Mucosa of descending colon (tissue), 3 donors: ENCODE measurements around the gene ECSCR. TPM values are rescaled to one million over a fixed set of nuclear protein-coding genes. Genes with fewer than 3 reads are reported as not detected.
"Not testable (repeated sequence)": the region's sequence is repeated elsewhere in the genome, so short reads cannot be mapped to it uniquely, and the experiment has no call there.

ENCODE experiments used
- ATAC-seq: fragments of 200-7000 bp; cut with Tn5 transposase; one replicate; pipeline ENCODE4 v1.9.1; 2020; ENCODE audit warnings: mild to moderate bottlenecking, moderate library complexity
- DNase-seq, 3 donors: peaks; one replicate each; pipeline ENCODE4 v3.0.0-alpha.2; 2020
- H3K36me3 ChIP-seq: fragments of 200-600 bp; one replicate; pipeline ENCODE4 v1.8.0; 2021; ENCODE audit warnings: low read depth, mild to moderate bottlenecking
- H3K4me1 ChIP-seq: fragments of 200-600 bp; one replicate; pipeline ENCODE4 v1.8.0; 2021; ENCODE audit warnings: low read depth, mild to moderate bottlenecking
- H3K4me3 ChIP-seq: fragments of 200-600 bp; one replicate; pipeline ENCODE4 v1.8.0; 2021; ENCODE audit warnings: mild to moderate bottlenecking
- H3K9me3 ChIP-seq: fragments of 200-600 bp; one replicate; pipeline ENCODE4 v1.8.0; 2021; ENCODE audit warnings: mild to moderate bottlenecking
- intact Hi-C, 2 donors: fragments of 100-400 bp; cut with DNase I in 1 of 2; cut with micrococcal nuclease in 1 of 2; formaldehyde crosslinking; loops; one replicate each; pipeline versions ENCODE4 v1.11.0 to v1.11.1; 2022; cut with DNase I, micrococcal nuclease
- total RNA-seq, 3 donors: library from RNA; stranded (reverse); fragmentation: NEBNext Ultra II Directional in 2 of 3; extraction: Animal tissue kit (Norgen Biotek cat#: 25700) in 2 of 3; gene quantifications; one replicate each; pipeline versions ENCODE4 v1.2.1 to v1.2.4, GENCODE V29; 2021 to 2023
- TF ChIP-seq, protein P1 (sequence below): fragments of 200-600 bp; IDR thresholded peaks from one replicate; pipeline ENCODE4 v1.8.0; 2022; ENCODE audit warnings: antibody characterized with exemption, mild to moderate bottlenecking
- donor health status: DM: no; HTN: no; CAD: no; lungs with moderate emphysema.
- donor health status: DM: no; HTN: no; CAD: no.
- donor health status: DM: no; HTN: yes; CAD: no.

The ECSCR gene
- total RNA-seq, 3 donors from 2014 or later = 3.4 to 8.5 (median 7.9) TPM

DNA sequence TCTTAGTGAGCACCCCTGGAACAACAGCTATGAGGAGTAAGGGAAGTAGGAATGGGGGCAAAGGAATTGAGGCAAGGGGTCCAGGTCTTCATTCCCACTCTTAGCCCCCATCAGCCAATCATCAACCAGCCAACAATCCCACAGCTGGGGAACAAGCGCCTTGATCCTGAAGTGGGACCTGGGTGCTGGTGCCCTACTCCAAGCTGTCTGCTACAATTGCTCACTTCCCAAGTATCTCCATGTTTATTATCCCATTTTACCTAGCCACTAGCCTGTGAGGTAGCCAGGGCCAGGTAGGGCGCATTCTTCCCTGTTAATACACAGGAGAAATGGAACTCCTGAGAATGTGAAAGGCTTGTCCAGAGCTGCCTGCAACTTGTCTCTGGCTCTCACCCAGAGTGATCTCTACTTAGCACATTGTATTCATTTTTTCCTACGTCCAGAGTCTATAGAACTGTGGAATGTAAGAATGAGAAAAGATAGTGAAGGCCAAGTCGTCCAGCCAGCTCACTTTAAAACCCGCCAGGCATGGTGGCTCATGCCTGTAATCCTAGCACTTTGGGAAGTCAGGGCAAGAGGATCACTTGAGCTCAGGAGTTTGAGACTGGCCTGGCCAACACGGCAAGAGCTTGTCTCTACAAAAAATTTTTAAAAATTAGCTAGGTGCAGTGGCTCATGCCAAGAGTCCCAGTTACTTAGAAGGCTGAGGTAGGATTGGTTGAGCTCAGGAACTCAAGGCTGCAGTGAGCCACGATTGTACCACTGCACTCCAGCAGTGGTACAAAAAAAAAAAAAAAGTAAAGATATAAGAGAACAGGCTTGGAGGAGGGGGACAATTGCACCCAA lies 17.0 kb downstream of the ECSCR start:
- ATAC-seq = no peak
- no peak for DNase-seq
- H3K9me3 ChIP-seq = no peaks in the 10 kb centered on the region
- H3K4me3 ChIP-seq = no peak overlapping the region
- no peaks in the 10 kb centered on the region for H3K4me1 ChIP-seq
- intact Hi-C loops = no loop called here
- H3K36me3 ChIP-seq = no peaks in the 10 kb centered on the region
- TF ChIP-seq, protein P1, sequence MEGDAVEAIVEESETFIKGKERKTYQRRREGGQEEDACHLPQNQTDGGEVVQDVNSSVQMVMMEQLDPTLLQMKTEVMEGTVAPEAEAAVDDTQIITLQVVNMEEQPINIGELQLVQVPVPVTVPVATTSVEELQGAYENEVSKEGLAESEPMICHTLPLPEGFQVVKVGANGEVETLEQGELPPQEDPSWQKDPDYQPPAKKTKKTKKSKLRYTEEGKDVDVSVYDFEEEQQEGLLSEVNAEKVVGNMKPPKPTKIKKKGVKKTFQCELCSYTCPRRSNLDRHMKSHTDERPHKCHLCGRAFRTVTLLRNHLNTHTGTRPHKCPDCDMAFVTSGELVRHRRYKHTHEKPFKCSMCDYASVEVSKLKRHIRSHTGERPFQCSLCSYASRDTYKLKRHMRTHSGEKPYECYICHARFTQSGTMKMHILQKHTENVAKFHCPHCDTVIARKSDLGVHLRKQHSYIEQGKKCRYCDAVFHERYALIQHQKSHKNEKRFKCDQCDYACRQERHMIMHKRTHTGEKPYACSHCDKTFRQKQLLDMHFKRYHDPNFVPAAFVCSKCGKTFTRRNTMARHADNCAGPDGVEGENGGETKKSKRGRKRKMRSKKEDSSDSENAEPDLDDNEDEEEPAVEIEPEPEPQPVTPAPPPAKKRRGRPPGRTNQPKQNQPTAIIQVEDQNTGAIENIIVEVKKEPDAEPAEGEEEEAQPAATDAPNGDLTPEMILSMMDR = no peak

DNA sequence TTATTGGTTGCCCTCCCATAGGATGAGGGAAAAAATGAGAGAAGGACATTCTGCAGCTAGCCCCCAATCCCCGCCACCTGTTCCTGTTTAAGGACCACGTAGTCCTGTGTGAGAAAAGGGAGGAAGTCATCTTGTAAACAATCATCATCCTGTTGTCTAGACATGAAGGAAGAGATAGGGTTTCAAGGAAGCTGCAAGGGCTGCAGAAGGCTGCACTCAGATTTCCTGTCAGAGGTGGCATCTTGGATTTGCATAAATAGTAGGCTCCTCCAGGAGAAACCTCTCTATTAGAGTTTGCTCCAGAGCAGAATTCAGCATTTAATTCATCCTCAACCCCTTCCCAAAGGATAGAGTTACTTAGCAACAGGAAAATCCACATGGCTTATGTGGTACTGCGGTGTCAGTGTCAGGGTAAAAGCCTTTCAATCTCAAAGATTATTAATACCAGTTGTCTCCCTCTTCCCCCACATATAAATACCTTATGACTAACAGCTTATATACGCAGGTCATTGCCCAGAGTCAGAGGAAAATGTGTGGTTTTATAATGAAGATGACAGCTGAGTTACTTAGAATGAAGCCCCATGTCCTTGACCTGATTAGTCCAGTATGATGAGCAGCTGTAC lies 18.6 kb downstream of the ECSCR start:
- no peak for DNase-seq

DNA sequence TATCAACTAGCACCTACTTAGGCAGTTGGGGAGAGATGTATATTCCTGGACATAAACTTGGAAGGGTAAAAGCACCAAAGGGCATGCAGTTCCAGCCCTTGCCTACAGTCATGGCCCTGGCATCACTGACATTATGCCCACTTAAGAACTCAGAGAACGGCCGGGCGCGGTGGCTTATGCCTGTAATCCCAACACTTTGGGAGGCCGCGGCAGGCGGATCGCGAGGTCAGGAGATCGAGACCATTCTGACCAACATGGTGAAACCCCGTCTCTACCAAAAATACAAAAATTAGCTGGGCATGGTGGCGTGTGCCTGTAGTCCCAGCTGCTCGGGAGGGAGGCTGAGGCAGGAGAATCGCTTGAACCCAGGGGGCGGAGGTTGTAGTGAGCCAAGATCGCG lies 22.1 kb downstream of the ECSCR start:
- H3K4me3 ChIP-seq, H3K9me3 ChIP-seq, intact Hi-C loops, H3K36me3 ChIP-seq, ATAC-seq, DNase-seq, H3K4me1 ChIP-seq: not testable (repeated sequence)

More for the DNA sequence above, 18.6 kb downstream of the ECSCR start:
- no peaks in the 10 kb centered on the region for H3K9me3 ChIP-seq
- intact Hi-C loops = no loop called here
- TF ChIP-seq, protein P1 = no peak
- no peak overlapping the region for H3K4me3 ChIP-seq
- no peaks in the 10 kb centered on the region for H3K36me3 ChIP-seq
- ATAC-seq = no peak
- H3K4me1 ChIP-seq = peaks cover 3% of the 10 kb centered on the region

DNA sequence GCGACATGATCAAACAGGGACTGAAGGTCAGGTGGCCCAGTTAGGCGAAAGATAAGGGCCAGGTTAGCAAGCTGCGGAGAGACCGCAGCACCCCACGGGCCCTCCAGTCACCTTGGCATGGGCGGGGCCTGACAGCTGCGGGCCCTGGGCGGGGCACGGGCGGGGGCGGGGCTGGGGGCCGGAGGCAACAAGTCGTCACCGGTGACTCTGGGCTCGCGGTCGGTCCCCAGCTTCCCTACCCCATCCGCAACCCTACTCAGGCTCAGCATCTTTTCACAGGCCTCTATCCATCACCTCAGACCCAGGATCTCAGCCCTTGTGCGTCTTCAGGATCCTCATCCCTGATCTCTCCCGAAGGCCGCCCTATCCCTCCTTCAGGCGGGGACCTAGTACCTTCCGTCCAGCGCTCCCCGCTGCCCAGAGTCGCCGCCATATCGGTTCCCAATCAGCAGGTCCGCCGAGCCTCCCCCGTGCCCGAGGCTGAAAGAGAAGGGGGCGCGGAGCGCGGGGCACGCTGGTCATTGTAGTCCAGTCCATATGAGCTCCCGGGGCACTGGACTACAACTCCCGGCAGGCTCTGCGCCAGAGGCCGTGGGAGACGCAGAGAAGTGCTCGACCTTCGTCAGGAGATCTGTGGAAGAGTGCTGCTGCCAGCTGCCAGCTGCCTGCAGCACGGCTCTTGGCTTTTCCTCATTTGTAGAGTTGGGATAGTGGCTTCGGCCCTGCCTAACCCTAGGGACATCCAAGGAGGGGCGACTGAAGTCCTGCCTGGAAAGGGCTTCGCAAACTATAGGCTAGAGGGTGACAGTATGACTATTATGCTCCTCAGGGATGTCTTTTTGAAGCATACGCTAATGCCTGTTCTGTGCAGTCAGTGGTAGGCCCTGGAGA lies 23.3 kb downstream of the ECSCR start, which contains the start of gene DNAJC18:
DNAJC18 (minus strand) TSS at position 513 of the 891 bp plus-strand sequence; CDS start at position 433, 80 bp downstream.
- peak; percentile 94 to 97 (median 95) for DNase-seq
- TF ChIP-seq, protein P1 = no peak
- Histone ChIP-seq H3K9me3 (no peaks in the 10 kb centered on the region), H3K36me3 (no peaks in the 10 kb centered on the region), H3K4me3 (peak within 1 kb of the TSS; percentile 59), H3K4me1 (peaks cover 3% of the 10 kb centered on the region)
- peak; percentile 97 for ATAC-seq
- intact Hi-C loops = no loop called here

DNA sequence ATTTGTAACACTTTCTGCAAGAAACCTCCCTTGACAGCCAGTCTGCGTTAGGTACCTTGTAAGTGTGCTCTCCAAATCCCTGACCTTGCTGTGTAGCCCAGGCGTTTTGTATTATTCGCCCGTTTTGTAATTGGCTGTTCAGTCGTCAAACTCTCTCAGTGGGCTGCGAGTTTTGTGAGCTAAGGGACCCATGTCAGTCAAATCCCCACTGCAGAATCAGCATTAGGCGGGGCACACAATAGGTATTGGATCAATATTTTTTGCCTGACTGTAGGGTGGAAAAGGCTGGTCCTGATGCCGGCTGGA lies 23.9 kb downstream of the ECSCR start:
- intact Hi-C loops = no loop called here
- no peak for ATAC-seq

More for the DNA sequence above, 23.9 kb downstream of the ECSCR start:
- TF ChIP-seq, protein P1 = no peak
- no peak for DNase-seq
- Histone ChIP-seq H3K4me1 (peaks cover 3% of the 10 kb centered on the region), H3K9me3 (no peaks in the 10 kb centered on the region), H3K4me3 (no peak overlapping the region), H3K36me3 (no peaks in the 10 kb centered on the region)
